Nephron (organoid): ENCODE measurements around the gene BMERB1.

Experiments
- H3K27ac Mint-ChIP-seq, 3 experiments: 2 replicates each; pipeline ENCODE4 v1.8.0; 2020; ENCODE audit warnings: mixed read lengths in 3 of 3, mild to moderate bottlenecking in 2 of 3, moderate library complexity in 1 of 3
- H3K27me3 Mint-ChIP-seq: 2 replicates; pipeline ENCODE4 v1.8.0; 2021; ENCODE audit warnings: low read depth, mild to moderate bottlenecking, moderate library complexity, mixed read lengths
- H3K36me3 Mint-ChIP-seq: 2 replicates; pipeline ENCODE4 v1.8.0; 2020; ENCODE audit warnings: low read depth, mixed read lengths
- H3K4me1 Mint-ChIP-seq: 2 replicates; pipeline ENCODE4 v1.8.0; 2020; ENCODE audit warnings: mixed read lengths
- H3K4me3 Mint-ChIP-seq, 3 experiments: 2 replicates each; pipeline ENCODE4 v1.8.0; 2020; ENCODE audit warnings: mild to moderate bottlenecking in 3 of 3, mixed read lengths in 3 of 3, moderate library complexity in 2 of 3
- H3K9me3 Mint-ChIP-seq: 2 replicates; pipeline ENCODE4 v1.8.0; 2020; ENCODE audit warnings: mixed read lengths
- TF ChIP-seq, protein P1 (sequence below), 3 experiments: fragments of 200-600 bp; sonication (generic); IDR thresholded peaks; one replicate each; pipeline ENCODE4 v1.5.0; 2021; ENCODE audit warnings: antibody characterized with exemption in 3 of 3; ENCODE audit not compliant: unreplicated experiment in 3 of 3

Gene BMERB1

DNA sequence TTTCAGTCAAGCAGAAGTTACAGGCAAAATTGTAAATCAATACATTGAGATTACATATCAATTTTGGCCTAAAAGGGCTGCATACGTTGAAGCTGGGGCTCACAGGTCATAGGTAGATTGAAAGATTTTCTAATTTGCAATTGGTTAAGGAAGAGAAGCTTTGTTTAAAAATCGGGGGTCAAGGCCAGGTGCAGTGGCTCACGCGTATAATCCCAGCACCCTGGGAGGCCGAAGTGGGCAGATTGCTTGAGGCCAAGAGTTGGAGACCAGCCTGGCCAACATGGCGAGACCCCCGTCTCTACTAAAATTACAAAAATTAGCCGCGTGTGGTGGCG lies 140.2 kb downstream of the BMERB1 start:
- Mint-ChIP-seq H3K9me3 (no peaks in the 10 kb centered on the region), H3K27me3 (no peaks in the 10 kb centered on the region)

DNA sequence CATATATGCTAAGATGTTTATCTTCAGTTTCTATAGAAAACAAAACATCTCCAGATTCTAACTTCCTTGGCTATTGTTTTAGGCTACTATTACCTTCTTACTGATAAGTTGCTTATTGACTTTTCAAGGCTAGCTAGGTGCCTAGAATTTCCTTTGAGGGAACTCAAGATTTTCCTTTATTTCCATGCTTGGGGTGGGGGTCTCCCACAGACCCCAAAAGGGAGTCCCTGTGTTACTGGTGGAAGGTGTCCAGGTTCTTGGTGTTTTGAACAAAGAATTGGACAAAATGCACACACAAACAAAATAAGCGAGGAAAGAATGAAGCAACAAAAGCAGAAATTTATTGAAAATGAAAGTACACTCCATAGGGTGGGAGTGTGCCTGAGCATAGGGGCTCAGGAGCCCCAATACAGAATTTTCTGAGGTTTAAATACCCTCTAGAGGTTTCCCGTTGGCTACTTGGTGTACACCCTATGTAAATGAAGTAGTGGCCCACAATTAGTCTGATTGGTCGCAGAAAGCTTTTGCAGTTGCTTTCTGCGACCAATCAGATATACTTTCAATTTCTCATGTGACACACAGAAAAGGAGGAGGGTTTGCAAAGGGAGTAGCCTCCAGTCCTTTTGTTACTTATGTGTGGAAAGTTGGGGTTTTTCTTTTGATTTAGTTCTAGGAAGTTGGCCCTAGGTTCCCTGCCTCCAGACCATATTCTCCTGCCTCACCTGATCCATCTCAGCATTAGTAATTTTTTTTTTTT lies 141.1 kb downstream of the BMERB1 start:
- no peaks in the 10 kb centered on the region for H3K27me3 Mint-ChIP-seq
- TF ChIP-seq, protein P1, sequence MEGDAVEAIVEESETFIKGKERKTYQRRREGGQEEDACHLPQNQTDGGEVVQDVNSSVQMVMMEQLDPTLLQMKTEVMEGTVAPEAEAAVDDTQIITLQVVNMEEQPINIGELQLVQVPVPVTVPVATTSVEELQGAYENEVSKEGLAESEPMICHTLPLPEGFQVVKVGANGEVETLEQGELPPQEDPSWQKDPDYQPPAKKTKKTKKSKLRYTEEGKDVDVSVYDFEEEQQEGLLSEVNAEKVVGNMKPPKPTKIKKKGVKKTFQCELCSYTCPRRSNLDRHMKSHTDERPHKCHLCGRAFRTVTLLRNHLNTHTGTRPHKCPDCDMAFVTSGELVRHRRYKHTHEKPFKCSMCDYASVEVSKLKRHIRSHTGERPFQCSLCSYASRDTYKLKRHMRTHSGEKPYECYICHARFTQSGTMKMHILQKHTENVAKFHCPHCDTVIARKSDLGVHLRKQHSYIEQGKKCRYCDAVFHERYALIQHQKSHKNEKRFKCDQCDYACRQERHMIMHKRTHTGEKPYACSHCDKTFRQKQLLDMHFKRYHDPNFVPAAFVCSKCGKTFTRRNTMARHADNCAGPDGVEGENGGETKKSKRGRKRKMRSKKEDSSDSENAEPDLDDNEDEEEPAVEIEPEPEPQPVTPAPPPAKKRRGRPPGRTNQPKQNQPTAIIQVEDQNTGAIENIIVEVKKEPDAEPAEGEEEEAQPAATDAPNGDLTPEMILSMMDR (IDR thresholded peaks at IDR 0.05; ENCODE audit: unreplicated experiment in 3 of 3) = no peak
- no peak overlapping the region for H3K4me3 Mint-ChIP-seq
- H3K9me3 Mint-ChIP-seq = no peaks in the 10 kb centered on the region
- peaks cover 21% of the 10 kb centered on the region for H3K4me1 Mint-ChIP-seq
- H3K36me3 Mint-ChIP-seq = peaks cover 38% of the 10 kb centered on the region
- H3K27ac Mint-ChIP-seq = no peak overlapping the region

More for the DNA sequence above, 140.2 kb downstream of the BMERB1 start:
- H3K4me1 Mint-ChIP-seq = peaks cover 21% of the 10 kb centered on the region
- TF ChIP-seq, protein P1 (IDR thresholded peaks at IDR 0.05; ENCODE audit: unreplicated experiment in 3 of 3) = no peak
- H3K36me3 Mint-ChIP-seq = peaks cover 44% of the 10 kb centered on the region
- H3K4me3 Mint-ChIP-seq = no peak overlapping the region
- H3K27ac Mint-ChIP-seq = no peak overlapping the region

DNA sequence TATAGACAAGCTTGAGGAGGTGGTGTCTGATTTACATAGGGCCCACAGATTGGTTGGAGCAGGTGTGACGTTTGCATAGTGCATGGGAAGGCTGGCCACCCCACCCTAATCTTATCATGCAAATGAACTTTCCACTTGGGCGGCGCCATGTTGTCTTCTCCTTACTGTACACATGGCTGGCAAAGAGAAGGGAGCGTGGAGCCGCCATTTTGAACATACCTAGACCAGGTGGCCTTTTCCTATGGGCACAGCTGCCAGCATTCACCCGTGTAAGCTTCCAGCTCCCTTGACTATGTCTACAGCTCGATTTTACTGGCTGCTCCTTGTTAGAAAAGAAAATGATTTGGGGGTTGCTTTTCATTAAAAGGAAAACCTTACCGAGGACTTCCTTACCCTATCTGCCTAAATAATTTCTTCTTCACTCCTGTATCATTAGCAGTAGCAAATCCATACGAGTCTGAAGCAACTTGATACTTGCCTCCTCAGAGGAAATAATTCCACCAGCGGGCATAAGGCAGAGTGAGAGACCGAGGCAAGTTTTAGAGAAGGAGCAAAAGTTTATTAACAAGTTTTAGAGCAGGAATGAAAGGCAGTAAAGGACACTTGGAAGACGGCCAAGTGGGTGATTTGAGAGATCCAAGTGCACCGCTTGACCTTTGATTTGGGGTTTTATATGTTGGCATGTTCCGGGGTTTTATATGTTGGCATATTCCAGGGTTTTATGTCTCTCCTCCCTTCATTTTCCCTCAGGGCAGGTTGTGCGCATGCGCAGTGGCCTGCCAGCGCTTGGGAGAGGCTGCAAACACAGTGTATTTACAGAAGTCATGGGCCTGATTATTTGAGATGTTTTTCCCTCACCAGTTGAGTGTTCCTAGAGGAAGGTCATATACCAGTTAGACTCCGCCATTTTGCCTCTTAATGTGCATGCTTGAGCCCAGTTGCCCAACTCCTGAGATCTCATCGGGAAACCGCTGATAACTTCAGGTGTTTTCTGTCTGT lies 142.9 kb downstream of the BMERB1 start:
- H3K4me3 Mint-ChIP-seq = no peak overlapping the region
- no peak overlapping the region for H3K27ac Mint-ChIP-seq
- TF ChIP-seq, protein P1 (IDR thresholded peaks at IDR 0.05; ENCODE audit: unreplicated experiment in 3 of 3) = no peak
- peaks cover 13% of the 10 kb centered on the region for H3K4me1 Mint-ChIP-seq
- no peaks in the 10 kb centered on the region for H3K9me3 Mint-ChIP-seq
- H3K36me3 Mint-ChIP-seq = peaks cover 47% of the 10 kb centered on the region
- no peaks in the 10 kb centered on the region for H3K27me3 Mint-ChIP-seq

DNA sequence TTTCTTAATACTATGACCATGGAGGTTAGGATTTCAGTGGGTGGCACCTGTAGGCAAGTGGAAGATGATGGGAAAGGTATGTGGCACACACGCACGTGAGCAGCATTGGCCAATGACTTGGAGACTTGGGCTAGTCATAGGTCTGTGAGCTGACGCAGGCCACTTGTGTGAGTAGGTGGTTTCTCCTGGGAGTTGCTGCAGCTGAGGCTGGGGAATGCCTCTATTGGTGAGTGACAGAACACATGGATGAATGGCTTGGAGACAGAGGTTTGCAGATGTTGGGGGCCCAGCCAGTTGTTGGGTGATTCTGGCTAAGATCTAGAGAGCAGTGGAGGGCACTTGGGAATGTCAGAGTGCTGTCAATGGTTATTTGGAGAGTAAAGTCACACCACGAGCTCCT lies 144.4 kb downstream of the BMERB1 start:
- TF ChIP-seq, protein P1 (IDR thresholded peaks at IDR 0.05; ENCODE audit: unreplicated experiment in 3 of 3) = no peak
- Mint-ChIP-seq H3K27ac (no peak overlapping the region), H3K4me1 (no peaks in the 10 kb centered on the region), H3K4me3 (no peak overlapping the region), H3K27me3 (no peaks in the 10 kb centered on the region), H3K36me3 (peaks cover 54% of the 10 kb centered on the region), H3K9me3 (peaks cover 3% of the 10 kb centered on the region)

DNA sequence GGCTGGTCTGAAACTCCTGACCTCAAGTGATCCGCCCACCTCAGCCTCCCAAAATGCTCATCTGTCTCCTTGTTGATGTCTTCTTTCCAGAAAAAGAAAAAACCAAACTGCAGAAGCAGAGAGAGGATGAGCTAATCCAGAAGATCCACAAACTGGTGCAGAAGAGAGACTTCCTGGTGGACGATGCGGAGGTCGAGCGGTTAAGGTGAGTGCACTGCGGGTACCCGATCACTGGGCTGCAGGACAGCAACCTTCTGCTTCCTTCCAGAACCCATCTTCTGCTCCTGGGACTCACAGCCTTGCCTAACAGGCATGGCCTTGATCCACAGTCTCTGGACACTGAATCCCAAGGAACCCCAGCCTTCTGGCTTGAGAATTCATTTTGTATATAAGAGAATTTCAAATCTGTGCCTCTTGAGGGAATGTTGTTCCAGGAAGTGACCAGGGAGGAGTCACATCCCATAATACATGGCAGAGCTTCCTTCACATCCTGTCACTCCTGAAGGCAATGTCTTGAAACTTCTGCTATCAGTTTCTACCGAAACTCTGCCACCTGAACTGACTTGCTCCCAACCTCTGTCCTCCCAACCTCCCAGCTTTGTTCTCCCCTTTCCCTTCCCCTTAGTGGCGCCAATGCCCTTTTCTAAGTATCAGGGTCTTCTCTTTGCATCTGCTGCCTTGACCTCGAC lies 146.9 kb downstream of the BMERB1 start:
- H3K4me1 Mint-ChIP-seq = no peaks in the 10 kb centered on the region
- no peak overlapping the region for H3K4me3 Mint-ChIP-seq
- TF ChIP-seq, protein P1 (IDR thresholded peaks at IDR 0.05; ENCODE audit: unreplicated experiment in 3 of 3) = no peak
- H3K27ac Mint-ChIP-seq = no peak overlapping the region
- peaks cover 4% of the 10 kb centered on the region for H3K27me3 Mint-ChIP-seq
- peaks cover 20% of the 10 kb centered on the region for H3K9me3 Mint-ChIP-seq
- H3K36me3 Mint-ChIP-seq = peaks cover 70% of the 10 kb centered on the region
